CD14-positive monocyte (primary cell): Measurements from ENCODE around the gene MTNR1B. TPM values are rescaled to one million over a fixed set of nuclear protein-coding genes. Genes with fewer than 3 reads are reported as not detected.

Source experiments
- DNase-seq, 3 donors: peaks; one replicate each; pipeline ENCODE4 v3.0.0-alpha.2; 2011 to 2022
- H2AFZ ChIP-seq: 2 replicates; pipeline ENCODE4 v1.6.0; 2012; ENCODE audit warnings: mild to moderate bottlenecking, low read depth, low read length, inconsistent platforms; ENCODE audit not compliant: insufficient read depth, poor library complexity, severe bottlenecking
- H3K27ac ChIP-seq, 2 donors: 1 replicate in 1 of 2; 2 replicates in 1 of 2; pipeline ENCODE4 v1.5.1; 2012 to 2013; ENCODE audit warnings: low read length in 2 of 2, control low read depth in 1 of 2, inconsistent platforms in 1 of 2, low read depth in 1 of 2, mild to moderate bottlenecking in 1 of 2
- H3K27me3 ChIP-seq, 2 donors: one replicate each; pipeline versions ENCODE4 v1.6.0 to v1.6.1; 2011 to 2013; ENCODE audit warnings: low read length in 2 of 2; ENCODE audit not compliant: control insufficient read depth in 2 of 2, insufficient read depth in 2 of 2
- H3K36me3 ChIP-seq, 2 donors: replicated peaks in 1 of 2; 1 replicate in 1 of 2; 2 replicates in 1 of 2; pipeline versions ENCODE4 v1.5.1 to v1.6.1; 2012 to 2013; ENCODE audit warnings: low read length in 2 of 2, control low read depth in 1 of 2, inconsistent platforms in 1 of 2, mild to moderate bottlenecking in 1 of 2; ENCODE audit not compliant: insufficient read depth in 2 of 2, control insufficient read depth in 1 of 2
- H3K4me1 ChIP-seq, 2 donors: 1 replicate in 1 of 2; 2 replicates in 1 of 2; pipeline versions ENCODE4 v1.5.1 to v1.6.1; 2012 to 2013; ENCODE audit warnings: low read length in 2 of 2, control low read depth in 1 of 2, inconsistent platforms in 1 of 2, mild to moderate bottlenecking in 1 of 2, moderate library complexity in 1 of 2; ENCODE audit not compliant: insufficient read depth in 2 of 2, control insufficient read depth in 1 of 2
- H3K4me2 ChIP-seq: replicated peaks from 2 replicates; pipeline ENCODE3; 2012; ENCODE audit warnings: low read length, moderate library complexity, mild to moderate bottlenecking; ENCODE audit not compliant: poor library complexity, severe bottlenecking; ENCODE audit errors: extremely low read depth
- H3K4me3 ChIP-seq, 3 experiments: fragments of 200-600 bp in 1 of 3; sonication (generic) in 1 of 3; replicated peaks in 1 of 3; 1 replicate in 2 of 3; 2 replicates in 1 of 3; pipeline ENCODE4 v1.5.1; 2011 to 2013; ENCODE audit warnings: low read length in 3 of 3, mild to moderate bottlenecking in 3 of 3, control low read depth in 2 of 3, low read depth in 2 of 3, inconsistent platforms in 1 of 3, moderate library complexity in 1 of 3
- H3K79me2 ChIP-seq: 2 replicates; pipeline ENCODE4 v1.6.0; 2012; ENCODE audit warnings: mild to moderate bottlenecking, control low read depth, inconsistent platforms, low read length, moderate library complexity; ENCODE audit not compliant: insufficient read depth
- H3K9ac ChIP-seq: 2 replicates; pipeline ENCODE4 v1.6.0; 2017; ENCODE audit warnings: low read length, mild to moderate bottlenecking; ENCODE audit not compliant: insufficient read depth, poor library complexity, severe bottlenecking
- H3K9me3 ChIP-seq, 2 donors: replicated peaks in 1 of 2; 1 replicate in 1 of 2; 2 replicates in 1 of 2; pipeline versions ENCODE4 v1.5.1 to v1.6.1; 2012 to 2013; ENCODE audit warnings: low read length in 2 of 2, control low read depth in 1 of 2; ENCODE audit not compliant: control insufficient read depth in 1 of 2, insufficient read depth in 1 of 2
- H4K20me1 ChIP-seq: 2 replicates; pipeline ENCODE4 v1.6.0; 2012; ENCODE audit warnings: mild to moderate bottlenecking, low read length, control low read depth, moderate library complexity; ENCODE audit not compliant: insufficient read depth
- H3K27ac Mint-ChIP-seq, 7 donors: one replicate each; pipeline ENCODE4 v1.8.0; 2020; ENCODE audit warnings: mild to moderate bottlenecking in 7 of 7, mixed read lengths in 7 of 7, moderate library complexity in 6 of 7, inconsistent platforms in 2 of 7
- H3K27me3 Mint-ChIP-seq, 3 donors: one replicate each; pipeline ENCODE4 v1.8.0; 2021 to 2022; ENCODE audit warnings: low read depth in 3 of 3, mild to moderate bottlenecking in 3 of 3, mixed read lengths in 3 of 3, moderate library complexity in 3 of 3, inconsistent platforms in 1 of 3
- H3K36me3 Mint-ChIP-seq, 2 donors: one replicate each; pipeline ENCODE4 v1.8.0; 2020; ENCODE audit warnings: mixed read lengths in 2 of 2, inconsistent platforms in 1 of 2, mild to moderate bottlenecking in 1 of 2
- H3K4me1 Mint-ChIP-seq: one replicate; pipeline ENCODE4 v1.8.0; 2020; ENCODE audit warnings: mild to moderate bottlenecking, mixed read lengths
- H3K4me3 Mint-ChIP-seq, 2 donors: one replicate each; pipeline ENCODE4 v1.8.0; 2020; ENCODE audit warnings: mild to moderate bottlenecking in 2 of 2, mixed read lengths in 2 of 2, moderate library complexity in 1 of 2
- H3K9me3 Mint-ChIP-seq, 7 donors: one replicate each; pipeline ENCODE4 v1.8.0; 2020 to 2022; ENCODE audit warnings: mixed read lengths in 7 of 7, mild to moderate bottlenecking in 6 of 7, moderate library complexity in 6 of 7, inconsistent platforms in 2 of 7
- WGBS: methylation state at CpG from one replicate; pipeline ENCODE4 v1.1.5; 2013; ENCODE audit warnings: missing lambda C conversion rate; ENCODE audit not compliant: insufficient coverage; 5-methylcytosine and 5-hydroxymethylcytosine counted together
- intact Hi-C, 2 donors: fragments of 100-400 bp; cut with micrococcal nuclease; formaldehyde crosslinking; loops; one replicate each; pipeline versions ENCODE4 v1.15.0 to v1.15.1; 2023
- polyA plus RNA-seq, 3 donors: library from polyadenylated mRNA; depleted of rRNA in 1 of 3; unstranded in 2 of 3; stranded (reverse) in 1 of 3; fragments of 300-500 nt in 2 of 3; fragments of >200 nt in 1 of 3; fragmentation: Illumina TruSeq in 2 of 3; gene quantifications; 1 replicate in 2 of 3; 2 replicates in 1 of 3; pipeline ENCODE4 v1.2.3, GENCODE V29; 2012 to 2021
- TF ChIP-seq, protein P1 (sequence below): fragments of 200-600 bp; IDR thresholded peaks from one replicate; pipeline ENCODE4 v1.8.0; 2022; ENCODE audit warnings: antibody characterized with exemption, mild to moderate bottlenecking

Gene MTNR1B
- polyA plus RNA-seq, 3 donors: not detected

DNA sequence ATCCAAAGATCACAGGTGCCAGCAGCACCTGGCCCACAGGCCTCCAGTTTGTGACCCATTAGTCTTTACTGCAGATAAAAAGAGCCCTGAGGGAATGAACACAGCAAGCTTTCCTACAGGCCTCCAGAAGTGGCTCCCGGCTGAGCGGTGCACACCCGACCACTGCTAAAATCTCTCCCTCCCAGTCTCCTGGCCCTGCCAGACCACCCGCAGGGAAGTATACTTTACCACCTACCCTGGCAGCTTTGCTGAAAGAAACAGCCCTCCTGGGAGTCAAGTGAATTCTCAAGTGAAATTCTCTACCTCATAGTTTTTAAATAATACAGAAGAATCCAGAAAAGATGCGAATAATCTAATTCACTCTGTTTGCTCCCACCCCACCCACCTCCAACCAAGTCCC is 15.4 kb upstream of the MTNR1B start:
- H3K4me1 Mint-ChIP-seq: no peaks in the 10 kb centered on the region
- Histone ChIP-seq H3K4me2 (no peak overlapping the region), H3K36me3 (no peaks in the 10 kb centered on the region), H2AFZ (no peak overlapping the region), H3K27ac (no peak overlapping the region), H3K4me1 (no peaks in the 10 kb centered on the region), H3K79me2 (no peaks in the 10 kb centered on the region), H3K9ac (no peak overlapping the region), H3K4me3 (no peak overlapping the region), H4K20me1 (no peaks in the 10 kb centered on the region), H3K9me3 (peaks cover 0 to 10% of the 10 kb centered on the region in 2 donors), H3K27me3 (no peaks in the 10 kb centered on the region)
- peaks cover 5 to 17% (median 11%) of the 10 kb centered on the region in 7 donors for H3K9me3 Mint-ChIP-seq
- TF ChIP-seq, protein P1, sequence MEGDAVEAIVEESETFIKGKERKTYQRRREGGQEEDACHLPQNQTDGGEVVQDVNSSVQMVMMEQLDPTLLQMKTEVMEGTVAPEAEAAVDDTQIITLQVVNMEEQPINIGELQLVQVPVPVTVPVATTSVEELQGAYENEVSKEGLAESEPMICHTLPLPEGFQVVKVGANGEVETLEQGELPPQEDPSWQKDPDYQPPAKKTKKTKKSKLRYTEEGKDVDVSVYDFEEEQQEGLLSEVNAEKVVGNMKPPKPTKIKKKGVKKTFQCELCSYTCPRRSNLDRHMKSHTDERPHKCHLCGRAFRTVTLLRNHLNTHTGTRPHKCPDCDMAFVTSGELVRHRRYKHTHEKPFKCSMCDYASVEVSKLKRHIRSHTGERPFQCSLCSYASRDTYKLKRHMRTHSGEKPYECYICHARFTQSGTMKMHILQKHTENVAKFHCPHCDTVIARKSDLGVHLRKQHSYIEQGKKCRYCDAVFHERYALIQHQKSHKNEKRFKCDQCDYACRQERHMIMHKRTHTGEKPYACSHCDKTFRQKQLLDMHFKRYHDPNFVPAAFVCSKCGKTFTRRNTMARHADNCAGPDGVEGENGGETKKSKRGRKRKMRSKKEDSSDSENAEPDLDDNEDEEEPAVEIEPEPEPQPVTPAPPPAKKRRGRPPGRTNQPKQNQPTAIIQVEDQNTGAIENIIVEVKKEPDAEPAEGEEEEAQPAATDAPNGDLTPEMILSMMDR: no peak
- WGBS: 90% methylated on average over 2 of the region's 5 CpGs
- no peak overlapping the region for H3K27ac Mint-ChIP-seq
- H3K36me3 Mint-ChIP-seq: no peaks in the 10 kb centered on the region
- peaks cover 2 to 5% (median 4%) of the 10 kb centered on the region in 3 donors for H3K27me3 Mint-ChIP-seq
- no peak for DNase-seq
- intact Hi-C loops: no loop called here
- H3K4me3 Mint-ChIP-seq: no peak overlapping the region

DNA sequence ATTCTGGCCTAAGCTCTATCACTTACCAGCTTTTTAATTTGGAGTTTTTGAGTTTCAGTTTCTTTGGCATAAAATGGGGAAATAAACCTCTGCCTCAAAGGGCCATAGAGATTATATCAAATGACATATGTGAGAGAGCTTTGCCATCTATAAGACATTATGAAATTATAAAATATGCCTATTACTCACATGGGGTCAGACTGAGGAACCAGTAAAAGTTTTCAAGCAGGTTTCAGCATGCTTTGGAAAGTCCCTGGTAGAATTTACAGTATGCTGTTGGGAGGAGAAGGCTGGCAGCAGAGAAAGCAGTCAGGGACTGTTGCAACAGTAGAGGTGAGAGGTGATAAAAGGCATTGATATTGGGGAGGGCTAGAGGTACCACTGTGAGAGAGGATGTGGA is 13.6 kb upstream of the MTNR1B start:
- Histone ChIP-seq H3K27me3 (no peaks in the 10 kb centered on the region), H3K9ac (no peak overlapping the region), H3K36me3 (no peaks in the 10 kb centered on the region), H2AFZ (no peak overlapping the region), H3K9me3 (no peaks in the 10 kb centered on the region), H3K4me1 (no peaks in the 10 kb centered on the region), H3K79me2 (no peaks in the 10 kb centered on the region), H4K20me1 (no peaks in the 10 kb centered on the region), H3K27ac (no peak overlapping the region), H3K4me3 (no peak overlapping the region), H3K4me2 (no peak overlapping the region)
- intact Hi-C loops: no loop called here
- no peak for DNase-seq
- Mint-ChIP-seq H3K36me3 (no peaks in the 10 kb centered on the region), H3K4me1 (no peaks in the 10 kb centered on the region), H3K9me3 (peaks cover 0 to 4% (median 2%) of the 10 kb centered on the region in 7 donors), H3K27ac (no peak overlapping the region), H3K27me3 (peaks cover 2 to 5% (median 3%) of the 10 kb centered on the region in 3 donors), H3K4me3 (no peak overlapping the region)
- TF ChIP-seq, protein P1: no peak
